WI38 (cell line): ENCODE data around the gene GPR137B.
"Not testable (repeated sequence)": the region's sequence is repeated elsewhere in the genome, so short reads cannot be mapped to it uniquely, and the experiment has no call there.

ENCODE experiments used
- H3K4me3 ChIP-seq: 2 replicates; pipeline ENCODE4 v1.5.1; 2011; ENCODE audit warnings: low read depth, mild to moderate bottlenecking, control low read depth, low read length
- TF ChIP-seq, protein P1 (sequence below): IDR thresholded peaks from 2 replicates; pipeline ENCODE4 v1.5.1; 2012; ENCODE audit warnings: low read depth, mild to moderate bottlenecking, control low read depth, low read length

Gene GPR137B

DNA sequence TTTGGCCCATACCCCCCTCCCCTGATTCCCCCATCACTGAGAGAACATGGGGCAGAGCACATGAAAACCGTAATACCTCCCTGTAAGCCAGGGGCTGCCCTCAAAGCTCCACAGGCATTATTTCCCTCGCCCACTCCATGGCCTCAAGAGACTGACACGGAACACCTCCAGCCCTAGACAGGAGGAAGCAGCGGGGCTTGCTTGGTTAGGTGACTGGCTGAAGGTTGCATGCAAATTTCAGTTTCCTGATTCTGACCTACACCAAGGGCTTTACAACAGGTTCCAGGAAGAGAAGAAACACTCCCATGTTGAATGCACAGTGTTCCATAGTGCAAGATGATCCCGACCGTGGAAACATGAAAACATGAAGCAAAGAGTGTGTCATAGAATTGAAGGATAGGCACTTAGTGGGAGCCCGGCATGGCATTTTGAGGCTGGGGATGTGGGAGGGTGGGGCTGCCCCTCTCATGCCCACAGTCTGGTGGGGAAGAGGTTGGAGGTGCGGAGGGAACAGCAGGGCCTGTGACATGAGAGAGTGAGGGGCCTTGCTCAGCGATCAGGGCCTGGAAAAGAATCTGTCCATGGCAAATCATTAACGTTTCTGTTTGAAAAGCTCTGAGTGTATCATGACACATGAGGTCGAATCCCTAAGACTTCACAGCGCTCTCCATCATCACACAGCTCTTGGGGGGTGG, 33.5 kb downstream of the GPR137B start:
- H3K4me3 ChIP-seq, result no peak overlapping the region
- TF ChIP-seq, protein P1, sequence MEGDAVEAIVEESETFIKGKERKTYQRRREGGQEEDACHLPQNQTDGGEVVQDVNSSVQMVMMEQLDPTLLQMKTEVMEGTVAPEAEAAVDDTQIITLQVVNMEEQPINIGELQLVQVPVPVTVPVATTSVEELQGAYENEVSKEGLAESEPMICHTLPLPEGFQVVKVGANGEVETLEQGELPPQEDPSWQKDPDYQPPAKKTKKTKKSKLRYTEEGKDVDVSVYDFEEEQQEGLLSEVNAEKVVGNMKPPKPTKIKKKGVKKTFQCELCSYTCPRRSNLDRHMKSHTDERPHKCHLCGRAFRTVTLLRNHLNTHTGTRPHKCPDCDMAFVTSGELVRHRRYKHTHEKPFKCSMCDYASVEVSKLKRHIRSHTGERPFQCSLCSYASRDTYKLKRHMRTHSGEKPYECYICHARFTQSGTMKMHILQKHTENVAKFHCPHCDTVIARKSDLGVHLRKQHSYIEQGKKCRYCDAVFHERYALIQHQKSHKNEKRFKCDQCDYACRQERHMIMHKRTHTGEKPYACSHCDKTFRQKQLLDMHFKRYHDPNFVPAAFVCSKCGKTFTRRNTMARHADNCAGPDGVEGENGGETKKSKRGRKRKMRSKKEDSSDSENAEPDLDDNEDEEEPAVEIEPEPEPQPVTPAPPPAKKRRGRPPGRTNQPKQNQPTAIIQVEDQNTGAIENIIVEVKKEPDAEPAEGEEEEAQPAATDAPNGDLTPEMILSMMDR, result no peak

- no peak overlapping the region for H3K4me3 ChIP-seq
- TF ChIP-seq, protein P1, result no peak
These were observed 34.3 kb downstream of the GPR137B start for GRCh38 chr1:236176337-236177336.

GRCh38 chr1:236179634-236180033, 37.3 kb downstream of the GPR137B start:
- no peak overlapping the region for H3K4me3 ChIP-seq
- TF ChIP-seq, protein P1, result no peak

DNA sequence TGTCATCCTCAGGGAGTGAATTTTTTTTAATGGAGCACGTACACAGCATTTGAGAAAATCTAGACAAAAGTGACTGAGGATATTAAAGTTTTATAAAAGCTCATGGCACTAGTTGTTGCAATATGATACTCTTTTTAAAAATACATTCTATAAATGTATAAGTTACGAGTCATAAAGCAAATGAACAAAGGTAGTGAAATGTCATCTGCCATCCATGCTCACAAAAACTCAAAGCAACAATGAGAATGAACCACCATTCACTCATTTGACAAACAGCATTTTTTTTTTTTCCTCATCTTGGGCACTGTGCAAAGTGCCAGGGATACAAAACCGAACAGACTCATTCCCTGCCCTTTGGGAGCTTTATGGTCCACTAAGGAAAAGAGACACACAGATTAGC, 38.7 kb downstream of the GPR137B start:
- no peak overlapping the region for H3K4me3 ChIP-seq
- TF ChIP-seq, protein P1, result no peak

DNA sequence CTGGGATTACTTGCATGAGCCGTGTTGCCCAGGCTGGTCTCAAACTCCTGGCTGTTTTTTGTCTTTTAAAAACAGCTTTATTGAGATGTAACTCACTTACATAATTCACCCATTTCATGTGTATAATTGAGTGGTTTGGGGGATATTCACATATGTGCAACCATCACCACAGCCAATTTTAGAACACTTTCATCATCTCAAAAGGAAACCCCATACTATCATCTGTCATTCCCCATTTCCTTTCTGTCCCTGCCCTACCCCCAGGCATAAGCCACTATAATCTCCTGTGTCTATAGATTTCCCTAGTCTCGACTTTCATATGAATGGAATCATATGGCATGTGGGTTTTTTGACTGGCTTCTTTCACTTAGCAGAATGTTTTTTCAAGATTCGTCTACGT, 43.3 kb downstream of the GPR137B start:
- no peak overlapping the region for H3K4me3 ChIP-seq
- TF ChIP-seq, protein P1, result no peak

GRCh38 chr1:236186471-236186870, 44.1 kb downstream of the GPR137B start:
- H3K4me3 ChIP-seq, result not testable (repeated sequence)

GRCh38 chr1:236188084-236188483, 45.7 kb downstream of the GPR137B start:
- not testable (repeated sequence) for H3K4me3 ChIP-seq

DNA sequence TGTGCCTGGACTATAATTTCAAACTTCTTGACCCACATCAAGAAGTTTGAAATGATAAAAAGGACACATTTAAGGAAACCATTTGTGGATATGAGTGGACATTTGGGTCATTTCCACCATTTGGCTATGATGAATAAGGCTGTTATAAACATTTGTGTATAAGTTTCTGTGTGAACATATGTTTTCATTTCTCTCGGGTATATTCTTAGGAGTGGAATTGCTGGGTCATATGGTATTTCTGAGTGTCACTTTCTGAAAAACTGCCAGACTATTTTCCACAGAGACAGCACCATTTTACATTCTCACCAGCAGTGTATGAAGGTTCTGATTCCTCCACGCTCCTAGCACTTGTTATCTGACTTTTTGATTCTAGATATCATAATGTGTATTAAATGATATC, 50.8 kb downstream of the GPR137B start:
- H3K4me3 ChIP-seq, result no peak overlapping the region
- TF ChIP-seq, protein P1, result no peak
